HTR-8/SVneo (cell line): ENCODE measurements around the gene SCD5.

Experiments
- DNase-seq: peaks from one replicate; pipeline ENCODE4 v3.0.0; 2011; ENCODE audit warnings: low spot score, mixed read lengths; ENCODE audit not compliant: insufficient read length
- FAIRE-seq: peaks from 2 replicates; lab custom pipeline; 2011; peaks lifted over from hg19 to GRCh38; lab: Jason Lieb, UNC

SCD5 gene

GRCh38 chr4:82697561-82697960 lies 101.0 kb downstream of the SCD5 start:
- DNase-seq (no peak), FAIRE-seq (no peak)

- FAIRE-seq, result no peak
- DNase-seq, result no peak
These were observed 102.3 kb downstream of the SCD5 start for GRCh38 chr4:82696117-82696860.

- FAIRE-seq (no peak), DNase-seq (no peak)
These were observed 103.7 kb downstream of the SCD5 start for GRCh38 chr4:82694892-82695291.

GRCh38 chr4:82694046-82694445 lies 104.5 kb downstream of the SCD5 start:
- no peak for FAIRE-seq

GRCh38 chr4:82692101-82692780 lies 106.4 kb downstream of the SCD5 start:
- DNase-seq (no peak), FAIRE-seq (no peak)

More at GRCh38 chr4:82694046-82694445, 104.5 kb downstream of the SCD5 start:
- DNase-seq, result no peak

GRCh38 chr4:82691431-82691830 lies 107.2 kb downstream of the SCD5 start:
- DNase-seq (no peak), FAIRE-seq (no peak)

GRCh38 chr4:82688091-82688795 lies 110.4 kb downstream of the SCD5 start:
- FAIRE-seq (no peak), DNase-seq (no peak)

GRCh38 chr4:82687531-82687930 lies 111.1 kb downstream of the SCD5 start:
- FAIRE-seq, result no peak
- DNase-seq, result no peak

- DNase-seq (no peak), FAIRE-seq (no peak)
These were observed 116.8 kb downstream of the SCD5 start for GRCh38 chr4:82681754-82682153.

- FAIRE-seq, result no peak
These were observed 117.8 kb downstream of the SCD5 start for GRCh38 chr4:82680834-82681233.

GRCh38 chr4:82679531-82679930 lies 119.1 kb downstream of the SCD5 start:
- DNase-seq (no peak), FAIRE-seq (no peak)

More at GRCh38 chr4:82680834-82681233, 117.8 kb downstream of the SCD5 start:
- DNase-seq, result no peak

- no peak for FAIRE-seq
These were observed 120.5 kb downstream of the SCD5 start for GRCh38 chr4:82678051-82678450.

GRCh38 chr4:82677327-82677726 lies 121.3 kb downstream of the SCD5 start:
- DNase-seq (no peak), FAIRE-seq (no peak)

More at GRCh38 chr4:82678051-82678450, 120.5 kb downstream of the SCD5 start:
- DNase-seq, result no peak

- DNase-seq, result no peak
- FAIRE-seq, result no peak
These were observed 130.7 kb downstream of the SCD5 start for GRCh38 chr4:82667761-82668480.

- no peak for FAIRE-seq
These were observed 131.5 kb downstream of the SCD5 start for GRCh38 chr4:82666970-82667665.

GRCh38 chr4:82661181-82661992 lies 137.2 kb downstream of the SCD5 start:
- DNase-seq, result no peak
- FAIRE-seq, result no peak

More at GRCh38 chr4:82666970-82667665, 131.5 kb downstream of the SCD5 start:
- no peak for DNase-seq

GRCh38 chr4:82652062-82652461 lies 146.5 kb downstream of the SCD5 start:
- FAIRE-seq (no peak), DNase-seq (no peak)

GRCh38 chr4:82650868-82651267 lies 147.7 kb downstream of the SCD5 start:
- FAIRE-seq, result no peak
- DNase-seq, result no peak

GRCh38 chr4:82648356-82648755 lies 150.2 kb downstream of the SCD5 start:
- DNase-seq (no peak), FAIRE-seq (no peak)
